Measurements from ENCODE around the gene PFKP.

PFKP gene

DNA sequence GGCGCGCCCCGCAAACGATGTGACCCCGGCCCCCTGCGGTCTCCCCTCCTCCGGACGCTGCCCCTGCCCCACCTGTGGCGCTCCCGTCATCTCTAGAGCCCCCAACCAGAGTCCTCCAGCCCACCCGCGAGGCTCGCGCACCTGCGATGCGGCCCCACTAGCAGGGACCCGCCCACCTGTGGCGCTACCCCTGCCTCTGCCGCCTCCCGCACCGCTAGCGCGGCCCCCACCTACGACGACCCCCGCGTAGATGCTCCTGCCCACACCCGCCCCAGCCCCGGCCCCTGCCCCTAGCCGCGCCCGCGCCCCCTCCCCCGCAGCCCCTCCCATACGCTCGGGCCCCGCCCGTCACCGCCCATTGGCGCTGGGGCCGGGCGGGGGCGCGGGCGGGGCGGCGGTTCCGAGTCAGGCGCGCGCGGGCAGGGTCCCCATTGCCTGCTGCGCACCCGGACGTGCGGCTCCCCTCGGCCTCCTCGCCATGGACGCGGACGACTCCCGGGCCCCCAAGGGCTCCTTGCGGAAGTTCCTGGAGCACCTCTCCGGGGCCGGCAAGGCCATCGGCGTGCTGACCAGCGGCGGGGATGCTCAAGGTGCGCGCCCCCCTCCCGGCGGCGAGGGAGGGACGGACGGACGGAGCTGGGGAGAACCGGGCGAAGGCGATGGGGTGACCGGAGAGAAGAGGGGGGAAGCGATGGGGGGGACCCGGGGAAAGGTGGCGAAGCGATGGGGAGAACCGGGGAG is at the start of gene PFKP:
Gene PFKP, plus strand, starts transcription at position 431 of the 741 bp plus-strand sequence. Its CDS starts 48 bp downstream, at position 479.
- DNase-seq, result peak; percentile 73

DNA sequence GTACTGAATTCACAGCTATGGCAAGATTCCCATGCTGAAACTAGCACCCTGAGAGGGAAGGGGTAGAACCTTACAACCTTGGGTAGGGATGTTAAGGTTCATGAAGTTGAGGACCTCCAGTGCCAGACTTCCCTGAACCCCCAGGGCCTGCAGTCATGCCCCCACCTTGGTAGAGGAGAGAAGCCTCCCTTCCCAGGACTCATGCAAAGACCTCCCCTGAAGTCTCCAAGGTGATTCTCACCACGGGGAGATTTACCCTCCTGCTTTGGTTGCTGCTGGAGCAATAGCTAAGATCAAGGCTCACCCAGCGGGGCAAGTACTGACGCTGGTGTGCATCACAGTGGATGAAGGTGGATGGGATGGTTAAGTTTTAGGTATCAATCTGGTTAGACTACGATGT is 49.1 kb upstream of the PFKP start:
- no peak for DNase-seq

DNA sequence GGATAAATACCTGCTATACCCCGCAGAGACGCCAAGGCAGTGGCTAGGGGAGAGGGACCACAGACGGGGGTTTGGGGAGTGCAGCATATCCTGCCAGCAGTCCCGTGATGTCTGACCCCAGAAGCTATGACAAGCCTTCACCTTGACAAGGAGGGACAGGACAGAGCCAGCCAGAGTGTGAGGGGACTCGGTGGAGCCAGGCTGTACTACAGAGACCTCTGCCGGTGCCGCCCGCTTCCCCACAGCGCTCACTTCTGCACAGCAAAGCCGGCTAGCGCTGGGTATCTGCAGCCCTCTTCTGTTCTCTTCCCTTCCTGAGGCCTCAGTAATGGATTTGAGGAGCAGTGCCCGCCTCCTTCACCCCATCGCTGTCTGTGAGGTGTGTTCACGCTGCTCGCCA is 47.0 kb upstream of the PFKP start:
- DNase-seq, result no peak

DNA sequence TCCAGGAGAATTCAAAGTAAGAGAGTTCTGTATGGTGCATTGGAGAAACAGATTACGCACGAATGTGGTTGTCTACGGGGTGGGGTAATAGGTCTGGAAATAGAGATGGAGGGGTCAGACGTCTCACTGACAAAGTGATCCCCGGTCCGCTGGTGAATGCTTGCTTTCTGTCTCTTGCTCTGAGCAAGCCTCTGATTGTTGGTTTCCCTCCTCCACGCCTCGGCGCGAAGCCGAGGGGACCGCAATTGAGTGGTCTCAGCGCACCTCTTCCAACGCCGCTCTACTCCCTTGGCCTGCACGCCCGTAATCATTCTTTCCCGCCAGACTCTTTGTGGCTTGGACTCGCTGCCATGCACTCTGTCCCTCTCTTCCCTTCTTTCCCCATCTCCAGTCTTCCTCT is 46.5 kb upstream of the PFKP start:
- no peak for DNase-seq

DNA sequence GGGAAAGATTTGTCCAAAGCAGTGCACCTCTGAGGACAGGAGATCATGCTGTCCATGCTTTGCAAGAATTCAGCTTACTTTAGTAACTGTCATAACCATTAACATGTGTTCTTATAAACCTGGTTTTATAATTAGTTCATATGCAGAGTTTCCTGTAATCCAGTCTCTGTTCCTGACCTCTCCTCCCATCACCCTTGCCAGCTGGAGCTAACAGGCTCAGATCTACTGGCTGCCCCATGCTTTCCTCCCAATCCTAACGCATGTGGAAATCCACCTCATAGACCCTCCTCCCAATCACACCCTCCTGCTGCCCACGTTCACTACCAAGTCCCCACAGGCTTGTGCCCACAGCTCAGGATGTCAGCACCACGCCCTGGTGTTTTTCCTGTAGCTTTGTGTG is 45.3 kb upstream of the PFKP start:
- no peak for DNase-seq

DNA sequence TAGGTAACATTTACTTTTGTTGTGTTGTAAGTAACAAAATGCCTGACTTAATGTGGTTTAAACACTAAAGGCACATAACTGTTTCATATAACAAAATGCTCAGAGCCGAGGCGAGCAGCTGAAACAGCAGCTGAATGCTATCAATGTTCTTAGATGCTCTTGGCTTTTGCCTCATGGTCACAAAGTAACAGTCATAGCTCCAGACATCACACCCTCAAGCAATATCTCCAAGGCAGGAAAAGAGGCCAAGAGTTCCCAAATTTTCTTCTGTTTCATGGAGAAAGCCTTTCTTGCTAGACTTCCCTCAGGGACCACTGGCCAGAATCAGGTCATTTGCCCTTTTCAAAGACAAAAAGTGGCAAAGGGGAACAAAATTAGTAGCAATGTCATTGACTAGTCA is 43.5 kb upstream of the PFKP start:
- no peak for DNase-seq

DNA sequence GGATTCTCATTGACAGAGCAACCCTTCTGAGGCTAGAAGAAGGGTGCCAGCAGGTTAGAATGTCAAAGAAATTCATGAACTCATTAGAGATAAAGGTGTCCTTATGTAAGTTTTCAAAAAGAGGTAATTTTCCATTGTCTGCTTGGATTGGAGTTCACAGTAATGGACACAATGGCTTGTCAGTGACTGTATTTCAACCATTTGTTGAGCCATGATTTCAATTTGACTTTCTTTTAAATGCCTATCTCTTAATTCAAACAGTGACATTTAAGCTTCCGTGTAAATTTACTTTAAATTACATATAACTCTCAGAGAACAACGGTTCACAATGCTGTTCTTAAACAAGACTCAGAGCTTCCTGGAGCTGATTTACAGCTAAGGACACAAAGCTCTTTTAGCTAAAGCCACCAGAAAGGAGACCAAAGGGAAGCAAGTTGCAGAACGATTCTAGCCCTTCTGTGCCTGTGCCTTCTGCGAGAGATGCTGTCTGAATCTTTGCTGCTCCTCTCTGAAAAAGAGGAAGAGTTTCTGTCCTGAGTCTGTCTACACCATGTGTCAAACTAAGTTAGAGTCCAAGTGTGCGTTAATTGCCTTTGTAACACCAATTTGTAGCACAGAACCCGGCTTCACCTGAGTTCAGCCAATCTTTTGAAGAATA is 42.2 kb upstream of the PFKP start:
- no peak for DNase-seq

DNA sequence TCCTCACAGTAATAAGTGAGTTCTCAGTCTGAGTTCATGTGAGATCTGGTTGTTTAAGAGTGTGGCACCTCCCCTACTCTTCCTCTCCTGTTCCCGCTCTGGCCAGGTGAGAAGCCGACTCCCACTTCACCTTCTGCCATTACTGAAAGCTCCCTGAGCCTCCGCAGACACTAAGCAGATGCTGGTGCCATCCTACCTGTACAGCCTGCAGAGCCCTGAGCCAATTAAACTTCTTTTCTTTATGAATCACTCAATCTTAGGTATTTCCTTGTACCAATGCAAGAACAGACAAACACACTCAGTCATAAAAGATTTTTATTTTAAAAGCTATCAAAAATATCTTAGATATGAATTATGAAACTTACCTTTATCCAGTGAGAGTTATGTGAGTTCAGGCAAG is 39.5 kb upstream of the PFKP start:
- DNase-seq, result no peak

DNA sequence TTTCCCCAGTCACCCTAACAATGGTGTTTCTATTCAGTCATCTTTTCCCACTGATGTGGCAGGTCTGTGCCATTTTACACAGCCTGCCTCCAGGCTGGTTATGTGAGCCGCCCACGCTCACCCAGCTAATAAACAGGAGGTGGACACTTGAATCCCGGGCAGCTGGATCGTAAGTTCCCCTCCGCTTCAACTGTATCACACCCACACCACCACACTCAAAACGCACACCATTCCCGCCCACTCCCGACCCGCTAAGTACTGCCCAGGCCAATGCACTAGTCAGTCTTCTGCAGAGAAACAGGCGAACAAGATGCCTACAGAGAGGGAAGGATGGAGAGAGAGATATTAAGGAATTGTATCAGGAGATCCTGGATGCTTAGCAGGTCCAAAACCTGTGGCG is 38.9 kb upstream of the PFKP start:
- no peak for DNase-seq

DNA sequence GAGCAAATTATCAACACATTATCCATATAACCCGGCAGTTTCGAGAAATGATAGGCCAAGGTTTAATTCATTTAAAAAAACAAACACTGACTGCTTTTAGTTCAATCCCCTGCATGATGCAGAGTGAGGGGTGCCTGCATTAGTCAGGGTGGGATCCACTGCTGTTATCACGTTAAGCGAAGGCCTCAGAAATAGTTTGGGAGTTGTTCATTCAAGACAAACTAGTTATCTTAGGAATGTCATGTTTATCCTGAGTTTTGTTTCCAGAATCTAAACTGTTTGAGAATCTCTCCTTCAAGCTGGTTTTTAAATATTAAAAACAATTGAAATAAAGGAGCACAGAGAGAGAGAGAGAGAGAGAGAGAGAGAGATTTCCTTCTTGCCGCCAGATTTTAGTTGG is 36.6 kb upstream of the PFKP start:
- DNase-seq, result no peak

DNA sequence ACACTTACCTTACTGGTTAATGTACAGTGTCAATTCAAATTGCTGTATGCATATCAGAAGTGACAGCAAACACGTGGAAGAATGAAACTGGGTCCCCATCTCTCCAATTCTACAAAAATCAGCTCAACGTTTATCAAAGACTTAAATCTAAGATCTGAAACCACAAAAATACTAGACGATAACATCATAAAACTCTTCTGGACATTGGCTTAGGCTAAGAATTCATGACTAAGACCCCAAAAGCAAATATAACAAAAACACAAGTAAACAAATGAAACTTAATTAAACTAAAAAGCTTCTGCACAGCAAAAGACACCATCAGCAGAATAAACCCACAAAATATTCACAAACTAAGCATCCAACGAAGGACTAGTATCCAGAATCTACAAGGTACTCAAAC is 35.9 kb upstream of the PFKP start:
- DNase-seq, result no peak

DNA sequence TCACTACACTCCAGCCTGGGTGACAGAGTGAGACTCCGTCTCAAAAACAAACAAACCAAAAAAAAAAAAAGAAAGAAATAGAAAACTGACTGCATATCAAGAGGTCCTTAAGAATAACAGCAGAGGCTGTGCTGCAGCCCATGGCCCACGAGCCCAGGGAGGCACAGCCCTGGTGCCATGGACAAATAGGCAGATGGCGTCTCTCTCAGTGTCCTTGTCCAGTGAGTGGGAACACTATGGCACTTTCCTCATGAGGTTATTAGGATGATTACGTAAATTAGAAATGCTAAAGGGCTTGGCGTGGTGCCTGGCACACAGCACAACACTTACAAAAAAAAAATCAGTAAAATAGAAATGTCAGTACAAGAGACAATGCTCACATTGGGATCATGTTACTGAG is 33.4 kb upstream of the PFKP start:
- DNase-seq, result no peak

DNA sequence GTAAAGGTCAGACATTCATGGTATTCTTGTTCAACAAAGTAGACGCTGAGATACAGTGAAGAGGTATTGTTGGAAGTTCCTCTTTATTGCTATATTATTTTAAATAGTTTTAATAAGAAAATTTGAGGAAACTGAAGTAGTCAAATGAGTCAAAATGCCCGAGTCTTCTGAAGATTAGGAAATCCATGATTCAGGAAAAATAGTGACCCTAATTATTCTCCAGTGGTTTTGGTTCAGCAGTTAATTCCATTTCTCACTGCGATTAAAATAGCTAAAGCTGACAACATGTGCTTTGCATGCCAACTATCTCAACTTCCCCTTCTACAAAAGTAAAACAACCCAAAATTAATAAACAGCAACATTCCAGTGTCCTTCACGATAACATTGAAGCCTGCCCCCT is 32.7 kb upstream of the PFKP start:
- DNase-seq, result no peak

DNA sequence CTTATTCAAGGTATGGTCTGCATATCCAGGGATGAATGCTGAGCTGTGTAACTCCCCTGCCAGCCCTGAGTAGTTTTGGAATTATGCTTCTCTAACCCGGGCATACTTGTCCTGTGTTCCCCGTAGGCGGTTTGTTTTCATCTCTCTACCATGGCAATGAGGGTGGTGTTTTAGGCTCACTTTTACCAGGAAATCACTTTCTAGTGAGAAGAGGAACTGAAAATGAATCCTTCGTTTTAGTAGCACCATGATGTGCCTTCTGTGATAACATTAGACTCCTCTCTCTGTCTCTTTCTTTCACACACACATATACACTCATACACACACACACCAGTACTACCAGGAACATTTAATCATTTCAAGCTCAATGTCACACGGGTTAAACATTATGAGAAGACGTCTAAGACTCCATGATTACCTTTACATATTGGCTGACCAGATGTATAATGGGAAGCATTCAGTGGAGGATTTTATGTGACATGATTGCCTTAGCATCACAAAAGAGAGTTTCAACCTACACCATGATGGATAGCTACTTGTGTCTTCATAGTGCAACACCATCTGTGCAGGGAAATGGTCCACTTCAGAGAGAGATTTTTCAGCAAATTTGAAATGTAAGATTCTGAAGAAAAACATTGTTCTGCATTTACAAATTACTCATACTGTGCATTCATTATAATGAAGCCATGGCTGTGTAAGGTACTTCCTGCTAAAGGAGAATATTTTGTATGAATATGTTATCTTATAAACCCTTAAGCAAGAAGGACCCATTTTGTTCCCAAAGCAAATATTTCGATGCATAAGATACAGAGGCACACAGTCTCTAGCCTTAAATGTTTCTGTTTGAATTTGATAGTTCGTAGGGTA is 31.0 kb upstream of the PFKP start:
- no peak for DNase-seq

DNA sequence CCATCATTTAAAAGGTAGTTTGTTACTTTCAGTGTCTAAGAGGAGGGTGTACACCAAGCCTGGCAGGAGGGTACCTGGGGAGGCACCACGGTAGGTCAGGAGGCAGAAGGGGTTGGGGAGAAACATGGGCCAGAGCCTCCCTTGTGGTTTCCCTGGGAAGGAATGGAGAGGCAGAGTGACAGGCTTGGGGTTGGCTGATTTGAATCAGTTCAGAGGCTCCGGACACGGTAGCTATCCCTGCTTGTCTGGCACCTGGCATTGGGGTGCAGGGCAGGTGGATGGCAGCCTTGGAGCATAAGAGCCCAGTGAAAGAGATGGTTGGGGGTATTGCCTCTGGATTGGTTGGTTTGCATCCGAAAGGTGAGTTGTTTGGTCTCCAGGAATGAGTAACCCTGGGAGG is 30.2 kb upstream of the PFKP start:
- no peak for DNase-seq

DNA sequence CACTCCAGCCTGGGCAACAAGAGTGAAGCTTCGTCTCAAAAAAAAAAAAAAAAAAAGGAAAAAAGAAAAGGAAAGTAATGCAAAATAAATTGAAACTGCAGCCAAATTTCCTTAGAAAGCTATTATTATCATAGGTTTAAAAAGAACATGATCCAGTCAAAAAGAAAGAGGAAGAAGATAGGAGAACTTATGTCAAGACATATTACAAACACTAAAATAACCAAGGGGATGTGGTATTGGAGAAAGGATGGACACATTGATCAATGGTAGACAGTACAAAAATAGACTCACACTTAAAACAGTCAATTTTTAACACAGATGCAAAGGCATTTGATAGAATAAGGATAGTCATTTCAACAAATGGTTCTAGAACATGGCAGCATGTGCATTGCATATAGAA is 27.3 kb upstream of the PFKP start:
- DNase-seq, result no peak

DNA sequence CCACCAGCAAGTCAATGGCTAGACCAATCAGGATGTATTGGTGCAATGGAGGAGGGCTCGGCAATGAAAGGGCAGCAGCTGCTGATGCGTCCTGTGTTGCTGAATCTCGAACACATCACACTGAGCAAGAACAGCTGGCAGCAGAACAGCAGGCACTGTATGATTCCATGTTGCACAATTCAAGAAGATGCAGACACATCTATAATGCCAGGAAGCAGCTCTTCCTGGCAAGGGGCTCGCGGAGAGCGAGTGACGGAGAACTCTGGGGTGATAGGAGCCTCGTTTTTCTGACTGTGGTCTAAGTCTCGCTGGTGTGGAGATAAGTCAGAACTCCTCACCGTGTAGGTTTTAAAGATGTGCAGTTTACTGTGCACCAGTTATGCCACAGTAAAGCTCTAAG is 24.8 kb upstream of the PFKP start:
- DNase-seq, result no peak

DNA sequence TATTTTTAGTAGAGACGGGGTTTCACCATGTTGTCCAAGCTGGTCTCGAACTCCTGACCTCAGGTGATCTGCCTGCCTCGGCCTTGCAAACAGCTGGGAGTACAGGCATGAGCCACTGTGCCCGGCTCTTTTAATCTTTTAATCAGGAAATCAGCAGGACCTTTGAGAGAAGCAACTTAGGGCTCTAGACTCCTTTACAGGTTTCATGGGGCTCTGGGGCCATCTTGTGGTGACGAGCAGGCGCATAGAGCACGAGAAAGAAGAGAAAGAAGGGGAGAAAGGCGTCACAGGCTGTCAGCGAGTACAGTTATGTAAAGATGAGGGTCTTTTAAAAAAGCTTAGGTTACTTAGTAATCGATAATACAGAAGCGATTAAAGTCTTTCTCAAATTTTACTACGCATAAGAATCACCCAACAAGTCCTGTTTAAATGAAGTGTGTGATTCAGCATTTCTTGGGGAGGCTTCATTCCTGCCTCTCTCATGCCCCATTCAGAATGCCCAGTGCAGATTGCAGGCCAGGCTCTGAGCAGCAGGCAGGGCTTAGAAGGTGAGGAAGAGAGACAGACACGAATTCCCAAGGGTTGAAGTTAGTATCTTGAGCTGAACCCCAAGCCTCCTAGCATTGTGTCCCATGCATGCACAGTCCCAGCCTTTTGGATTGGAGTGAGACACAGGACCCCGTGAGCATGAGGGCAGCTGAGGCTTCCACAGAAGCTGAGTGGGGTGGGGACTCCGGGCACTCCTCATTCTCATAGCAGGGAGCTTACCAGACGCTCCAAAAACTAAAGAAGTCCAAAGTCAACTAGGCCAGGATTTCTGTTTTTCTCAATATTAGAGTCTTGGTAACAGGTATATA is 23.6 kb upstream of the PFKP start:
- peak; percentile 43 for DNase-seq

DNA sequence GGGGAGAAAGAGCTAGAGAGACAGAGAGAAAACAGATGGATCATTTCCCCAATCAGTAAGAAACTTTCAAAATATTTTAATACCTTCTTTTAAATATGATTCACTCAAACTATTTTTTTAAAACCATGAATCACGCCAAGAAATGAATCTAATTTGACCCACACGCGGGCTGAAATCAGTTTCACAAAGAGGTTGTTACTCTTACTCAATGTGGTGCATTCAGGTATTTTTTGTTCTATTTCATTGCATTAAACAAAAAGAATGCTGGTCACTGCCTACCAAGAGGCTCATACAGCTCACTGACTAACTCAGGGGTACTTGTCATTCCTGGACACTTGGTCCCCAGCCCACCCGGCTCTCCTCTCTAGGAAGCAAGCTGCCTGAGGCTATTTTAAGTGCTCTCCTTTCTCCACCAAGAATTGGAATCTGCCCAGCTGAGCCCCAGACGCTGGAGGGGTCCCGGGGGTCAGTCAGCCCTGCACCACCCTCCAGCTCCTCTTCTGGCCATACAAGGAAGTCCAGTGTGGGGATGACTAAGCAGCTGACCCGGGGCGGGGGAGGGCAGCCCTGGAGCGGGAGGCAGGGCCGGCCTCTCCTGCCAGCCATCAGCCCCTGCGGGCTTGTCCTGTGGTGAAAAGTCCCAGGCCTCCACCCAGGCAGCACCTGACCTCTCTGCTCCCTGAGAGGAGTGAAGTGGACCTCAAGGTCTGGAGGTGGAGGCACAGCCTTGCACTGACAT is 21.7 kb upstream of the PFKP start:
- DNase-seq, result no peak

DNA sequence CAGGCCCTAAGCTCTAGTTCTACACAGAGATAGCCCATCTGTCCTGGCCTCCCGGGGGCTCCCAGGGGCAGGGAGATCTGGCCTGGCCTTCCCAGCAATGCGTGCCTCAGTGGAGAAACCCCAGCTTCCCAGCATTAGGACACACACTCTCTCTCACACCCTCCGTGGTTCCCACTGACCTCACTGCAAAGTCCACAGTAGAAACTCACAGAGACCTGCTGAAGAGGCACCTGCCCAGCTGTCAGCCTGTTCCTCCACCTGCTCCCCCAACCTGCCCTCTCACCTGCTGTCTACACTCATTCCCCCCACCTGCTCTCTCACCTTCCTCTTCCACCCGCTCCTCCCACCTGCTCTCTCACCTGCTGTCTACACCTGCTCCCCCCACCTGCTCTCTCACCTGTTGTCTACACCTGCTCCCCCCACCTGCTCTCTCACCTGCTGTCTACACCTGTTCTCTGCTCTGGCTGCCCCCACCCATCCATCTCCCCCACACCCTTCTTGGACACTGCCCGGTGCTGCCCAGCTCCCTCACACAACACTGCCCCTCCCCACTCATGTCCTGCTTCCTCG is 21.1 kb upstream of the PFKP start:
- no peak for DNase-seq

DNA sequence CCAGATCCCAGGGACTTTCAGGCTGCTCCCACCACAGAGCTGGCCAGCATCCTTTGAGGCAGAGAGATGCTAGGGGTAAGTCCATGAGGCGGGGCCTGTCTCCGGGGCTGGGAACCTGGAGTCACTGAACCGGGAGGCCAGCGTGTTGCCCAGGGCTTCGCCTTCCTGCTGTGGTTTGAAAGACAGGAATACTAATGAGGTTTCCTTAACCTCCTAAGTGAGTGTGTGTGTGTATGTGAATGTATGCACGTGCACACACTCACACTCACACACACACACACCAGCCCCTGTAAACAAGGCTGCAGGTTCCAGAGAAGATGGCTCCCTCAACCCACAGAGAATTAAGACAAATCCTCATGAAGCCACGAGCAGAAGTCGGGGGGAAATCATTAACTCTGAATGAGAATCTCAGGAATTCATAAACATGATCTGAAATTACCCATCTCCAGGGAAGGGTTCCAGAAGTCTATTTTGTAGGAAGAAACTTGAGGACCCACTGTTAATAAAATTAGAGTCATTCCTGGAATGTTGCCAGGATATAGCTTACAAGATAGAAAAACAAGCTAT is 20.3 kb upstream of the PFKP start:
- DNase-seq, result no peak

DNA sequence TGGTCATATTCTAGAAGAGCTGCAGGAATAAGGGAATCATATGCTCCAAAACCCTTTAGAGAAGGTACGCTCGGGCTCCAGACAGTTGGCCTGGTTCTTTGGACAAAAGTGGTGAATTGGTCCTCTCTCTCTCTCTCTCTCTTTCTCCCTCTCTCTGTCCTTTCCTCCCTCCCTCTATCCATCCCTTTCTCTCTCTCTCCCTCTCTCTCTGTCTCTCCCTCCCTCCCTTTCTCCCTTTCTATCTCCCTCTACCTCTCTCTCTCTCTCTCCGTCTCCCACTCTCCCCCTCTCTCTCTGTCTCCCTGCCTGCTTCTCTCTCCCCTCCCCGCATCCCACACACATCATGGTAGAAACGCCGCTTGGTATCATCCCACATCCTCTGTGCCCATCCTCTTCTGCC is 19.8 kb upstream of the PFKP start:
- no peak for DNase-seq

All from activated T-cell treated with anti-CD3 and anti-CD28 coated beads, Interleukin-2, amount 50 U/mL, for 1 hour (primary cell).